CD4-positive, alpha-beta T cell treated with Interleukin-17A for 4 hours (primary cell): ENCODE measurements around the gene BMF.
"Not testable (repeated sequence)": the region's sequence is repeated elsewhere in the genome, so short reads cannot be mapped to it uniquely, and the experiment has no call there.

Experiments
- DNase-seq: peaks from one replicate; pipeline ENCODE4 v3.0.0-alpha.2; 2020; ENCODE audit warnings: mixed read lengths

Gene BMF

DNA sequence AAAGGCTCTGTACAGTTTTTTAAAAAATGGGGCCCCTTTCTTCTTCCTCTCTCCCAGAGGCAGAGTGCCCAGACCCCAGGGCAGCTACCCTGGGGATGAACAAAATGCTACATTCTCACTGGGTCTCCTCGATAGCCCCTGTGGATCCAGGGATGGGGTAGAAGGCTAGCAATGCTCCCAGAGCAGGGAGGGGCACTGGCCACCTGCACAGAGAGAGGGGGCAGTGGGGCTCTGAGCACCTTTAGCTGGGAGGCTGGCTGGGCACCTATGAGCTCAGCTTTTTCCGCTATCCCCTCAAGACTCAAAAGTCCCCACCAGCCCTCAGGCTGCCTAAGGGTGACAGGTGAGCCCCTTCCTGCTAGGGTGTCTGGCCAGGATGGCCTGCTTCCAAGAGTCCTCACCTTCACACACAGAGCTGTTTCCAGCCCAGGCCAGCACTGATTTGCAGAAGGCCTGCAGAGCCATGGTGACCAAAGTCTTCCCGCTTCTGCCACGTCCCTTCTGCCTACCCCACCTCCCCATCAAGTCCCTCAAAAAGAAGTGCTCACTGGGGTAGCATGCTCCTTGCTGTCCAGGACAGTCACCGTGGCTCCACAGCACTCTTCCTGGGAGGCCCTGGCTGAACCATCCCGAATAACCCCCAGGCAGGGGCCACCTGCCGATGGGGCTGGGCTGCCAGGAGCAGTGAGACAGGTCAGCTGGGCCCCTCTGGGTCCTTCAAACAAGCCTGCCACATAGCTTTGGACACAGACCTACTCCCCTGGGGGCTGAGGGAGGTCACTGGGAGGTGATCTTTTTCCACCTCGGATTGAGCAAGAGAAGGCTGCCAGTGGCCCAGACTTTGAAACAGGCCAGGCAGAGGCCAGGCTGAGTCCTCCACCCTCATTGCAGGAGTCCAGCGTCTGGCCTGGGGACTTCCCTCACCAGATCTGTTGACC lies 20.4 kb downstream of the BMF start:
- no peak for DNase-seq

DNA sequence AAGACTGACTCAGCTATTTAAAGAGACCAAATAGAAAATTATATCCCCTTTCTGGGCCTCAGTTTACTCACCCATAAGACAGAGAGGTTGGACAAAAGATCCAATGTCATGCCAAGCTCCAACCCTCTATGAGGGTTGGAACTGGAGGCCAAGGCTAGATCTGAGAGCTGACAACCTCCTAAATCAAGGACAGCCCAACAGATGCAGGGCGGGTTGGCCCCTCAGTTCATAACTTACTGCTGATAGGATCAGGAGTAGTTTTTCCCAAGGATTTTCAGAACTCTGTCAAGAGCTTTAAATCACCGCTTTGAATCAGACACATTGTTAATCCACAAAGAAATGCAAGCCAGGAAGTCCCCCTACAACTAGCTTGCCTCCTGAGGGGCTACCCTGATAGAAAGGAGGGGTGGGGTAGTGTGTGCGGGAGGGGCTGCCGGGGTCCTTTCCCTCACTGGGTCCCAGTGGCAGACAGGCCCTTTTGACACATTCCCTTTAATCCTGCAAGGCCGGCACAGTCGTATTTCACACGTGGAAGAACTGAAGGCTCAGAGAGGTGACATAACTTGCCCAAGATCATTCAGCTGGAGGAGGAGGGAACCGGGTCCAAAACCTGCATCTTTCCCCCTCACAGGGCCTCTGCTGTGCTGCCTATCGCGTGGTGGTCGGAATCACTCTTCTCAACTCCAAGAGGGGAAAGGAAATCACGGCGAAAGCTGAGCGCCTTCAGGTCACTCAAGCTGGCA lies 21.4 kb downstream of the BMF start:
- no peak for DNase-seq

DNA sequence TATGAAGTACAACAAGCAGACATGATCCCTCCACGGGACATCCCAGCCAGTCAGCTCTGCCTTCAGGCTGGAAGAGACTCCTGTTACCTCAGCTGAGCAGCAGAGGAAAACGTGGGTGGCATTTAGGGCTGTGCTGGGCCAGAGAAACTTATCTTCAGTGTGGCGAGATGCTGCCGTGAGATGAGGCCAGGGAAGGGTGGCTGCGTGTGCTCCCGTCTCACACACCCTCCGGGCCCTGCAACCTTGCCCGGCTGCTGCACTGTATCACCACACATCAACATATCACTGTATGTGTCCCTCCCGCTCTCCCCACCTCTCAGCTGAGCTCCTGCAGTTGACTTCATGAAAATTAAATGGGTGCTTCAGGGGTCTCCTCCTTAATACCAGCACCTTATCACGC lies 23.4 kb downstream of the BMF start:
- DNase-seq = no peak

DNA sequence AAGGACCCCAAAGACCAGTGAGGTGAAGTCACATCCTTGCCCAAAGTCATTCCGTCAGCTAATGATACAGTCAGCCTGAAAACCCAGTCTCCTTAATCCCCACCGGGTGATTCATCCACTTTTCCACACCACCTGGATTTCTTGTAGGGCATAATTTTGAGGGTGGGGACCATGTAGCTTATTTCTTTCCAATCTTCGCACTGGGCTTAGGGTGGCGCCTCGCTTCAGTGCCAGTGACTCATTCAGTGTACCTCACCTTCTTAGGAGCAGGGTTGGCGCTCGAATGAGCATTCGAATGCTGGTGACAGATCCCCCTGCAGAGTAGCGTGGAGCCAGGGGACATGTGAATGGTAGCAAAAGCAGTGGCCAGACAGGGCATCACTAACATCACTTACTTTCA lies 24.0 kb downstream of the BMF start:
- no peak for DNase-seq

DNA sequence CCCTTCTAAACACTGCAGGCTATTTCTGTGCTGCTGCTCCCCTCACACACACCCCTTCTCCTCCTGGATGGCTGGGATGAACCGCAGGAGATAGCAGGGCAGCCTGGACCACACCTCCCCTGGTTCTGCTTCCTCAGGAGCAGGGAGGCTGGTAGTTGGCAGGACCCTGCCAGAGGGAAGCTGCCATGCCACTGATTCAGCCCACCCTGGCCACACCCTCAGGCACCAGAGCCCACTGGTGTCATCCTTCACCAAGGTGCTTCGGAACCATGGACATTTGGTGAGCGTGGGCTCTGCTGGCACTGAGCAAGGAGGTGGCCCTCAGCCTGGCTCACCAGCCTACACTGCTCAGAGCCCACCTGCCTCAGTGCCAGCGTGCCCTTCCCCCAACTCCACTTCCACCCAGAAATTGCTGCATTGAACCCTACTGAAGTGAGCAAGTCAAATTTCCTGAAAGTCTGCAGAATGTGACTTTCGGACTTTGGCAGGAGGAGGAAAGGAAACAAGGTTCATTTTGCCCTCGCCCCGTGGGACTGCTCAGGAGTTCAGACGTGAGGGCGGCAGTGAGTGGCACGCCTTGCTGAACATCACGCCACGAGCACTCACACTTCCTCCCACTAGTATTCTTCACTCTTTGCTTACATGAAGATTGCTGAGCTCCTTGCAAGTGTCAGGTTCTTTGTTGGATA lies 26.3 kb downstream of the BMF start:
- DNase-seq = peak; percentile 47

DNA sequence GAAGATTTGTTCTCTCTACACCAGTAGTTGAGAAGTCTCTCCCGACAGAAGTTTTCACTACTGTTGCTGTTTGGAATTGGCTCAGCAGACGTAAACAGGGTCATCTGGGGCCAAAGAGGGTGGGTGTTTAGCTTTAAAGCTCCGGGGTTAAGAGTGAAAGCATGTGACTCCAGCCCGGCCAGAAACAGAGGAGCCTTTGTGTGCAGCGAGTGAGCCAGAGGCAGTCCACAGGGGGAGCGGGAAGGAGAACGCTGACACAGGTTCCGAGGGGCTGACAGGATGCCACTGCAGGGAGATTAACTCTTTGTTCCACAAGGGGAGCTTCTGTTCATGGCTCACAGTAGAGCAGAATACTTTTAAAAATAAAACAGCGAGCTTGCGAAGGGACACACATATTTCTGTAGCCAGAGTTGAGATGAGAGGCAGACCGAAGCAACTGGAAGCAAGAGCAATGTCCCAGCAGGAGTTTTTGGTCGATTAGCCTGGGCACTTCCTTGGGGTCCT lies 26.9 kb downstream of the BMF start:
- DNase-seq = peak; percentile 37

DNA sequence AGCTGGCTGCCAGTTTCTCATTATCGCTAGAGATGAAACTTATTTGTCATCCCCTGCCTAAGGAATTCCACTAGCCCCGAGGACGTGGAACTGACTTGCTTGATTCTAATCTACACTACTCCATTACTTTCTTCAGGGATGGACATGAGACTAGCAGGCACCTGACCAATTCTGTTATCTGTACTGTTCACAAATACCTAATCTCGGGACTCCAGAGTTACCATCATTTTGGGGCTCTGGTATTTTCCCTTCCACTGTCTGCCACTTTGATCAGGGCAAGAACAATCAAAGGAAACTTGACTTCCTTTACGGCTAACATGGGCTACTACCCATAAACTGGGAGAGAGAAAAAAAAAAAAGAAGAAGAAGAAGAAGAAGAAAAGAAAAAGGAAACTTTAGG lies 27.8 kb downstream of the BMF start:
- DNase-seq = no peak

DNA sequence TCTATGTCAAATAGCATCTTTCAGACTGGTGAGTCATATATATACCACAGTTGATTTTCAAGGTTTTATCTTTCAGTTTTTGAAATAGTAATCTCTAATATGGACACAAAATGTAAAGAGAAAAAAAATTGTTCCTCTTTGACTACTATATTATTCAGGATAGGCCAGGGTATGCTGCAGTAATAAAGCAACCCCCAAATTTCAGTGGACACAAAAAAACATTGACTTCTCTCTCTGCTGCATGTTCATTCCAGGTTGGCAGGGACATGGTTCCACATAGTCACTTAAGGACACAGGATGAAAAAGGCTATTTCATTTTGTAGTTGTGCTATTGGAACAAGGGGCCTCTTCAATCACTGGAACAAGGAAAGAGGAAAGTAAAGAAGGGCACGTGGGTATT lies 28.6 kb downstream of the BMF start:
- no peak for DNase-seq

DNA sequence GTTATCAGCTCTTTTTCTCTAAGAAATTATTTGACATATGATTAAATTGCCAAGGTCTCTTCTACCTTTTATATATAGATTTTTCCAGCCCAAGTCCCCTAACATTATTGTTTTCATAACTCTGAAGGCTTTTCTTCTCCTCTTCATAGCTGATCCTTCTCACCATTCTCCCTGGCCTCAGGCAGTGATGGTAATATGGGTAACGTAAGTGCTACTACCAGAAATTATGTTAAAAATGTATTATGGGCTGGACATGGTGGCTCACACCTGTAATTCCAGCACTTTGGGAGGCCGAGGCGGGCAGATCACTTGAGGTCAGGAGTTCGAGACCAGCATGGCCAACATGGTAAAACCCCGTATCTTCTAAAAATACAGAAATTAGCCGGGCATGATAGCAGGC lies 29.2 kb downstream of the BMF start:
- no peak for DNase-seq

DNA sequence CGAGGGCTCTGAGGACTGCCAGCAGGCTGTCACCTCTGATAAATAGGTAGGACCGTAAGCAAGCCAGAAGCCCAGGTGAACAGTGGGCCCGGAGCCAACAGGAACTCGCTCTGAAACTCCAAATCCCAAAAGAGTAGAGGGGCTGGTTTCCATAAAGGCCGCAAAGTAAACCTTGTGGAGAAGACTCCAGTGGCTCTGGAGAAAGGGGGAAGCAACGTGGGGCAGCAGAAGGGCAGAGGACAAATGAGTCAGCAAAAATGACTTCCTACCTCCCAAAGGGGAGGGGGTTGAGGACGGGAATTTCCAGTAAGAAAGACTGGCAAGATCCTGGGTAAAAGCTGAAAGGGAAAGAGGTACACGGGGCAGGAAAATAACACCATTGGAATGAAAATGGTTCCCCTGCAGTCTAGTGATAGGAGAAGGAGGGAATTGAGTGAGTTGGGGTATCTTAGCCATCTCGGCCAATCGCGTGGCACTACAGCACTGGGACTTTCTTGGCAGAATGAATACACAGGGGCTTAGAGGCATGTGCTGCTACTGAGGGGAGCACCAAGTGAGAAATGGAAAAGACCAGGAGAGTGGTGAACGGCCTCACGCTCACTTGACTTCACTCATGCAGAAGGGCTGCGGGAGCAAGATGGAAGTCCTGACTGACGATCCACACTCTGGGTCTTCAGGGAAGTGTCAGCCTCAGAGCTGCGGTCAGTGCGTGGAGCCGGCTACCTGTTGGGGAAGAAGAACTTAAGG lies 33.2 kb downstream of the BMF start:
- DNase-seq = no peak

DNA sequence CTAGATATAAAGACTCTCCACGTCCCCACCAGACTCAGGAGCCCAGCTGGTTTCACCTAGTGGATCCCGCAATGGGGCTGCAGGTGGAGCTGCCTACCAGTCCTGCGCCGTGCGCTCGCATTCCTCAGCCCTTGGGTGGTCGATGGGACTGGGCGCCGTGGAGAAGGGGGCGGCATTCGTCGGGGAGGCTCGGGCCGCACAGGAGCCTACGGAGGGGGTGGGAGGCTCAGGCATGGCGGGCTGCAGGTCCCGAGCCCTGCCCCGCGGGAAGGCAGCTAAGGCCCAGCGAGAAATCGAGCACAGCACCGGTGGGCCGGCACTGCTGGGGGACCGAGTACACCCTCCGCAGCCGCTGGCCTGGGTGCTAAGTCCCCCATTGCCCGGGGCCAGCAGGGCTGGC lies 34.0 kb downstream of the BMF start:
- not testable (repeated sequence) for DNase-seq

DNA sequence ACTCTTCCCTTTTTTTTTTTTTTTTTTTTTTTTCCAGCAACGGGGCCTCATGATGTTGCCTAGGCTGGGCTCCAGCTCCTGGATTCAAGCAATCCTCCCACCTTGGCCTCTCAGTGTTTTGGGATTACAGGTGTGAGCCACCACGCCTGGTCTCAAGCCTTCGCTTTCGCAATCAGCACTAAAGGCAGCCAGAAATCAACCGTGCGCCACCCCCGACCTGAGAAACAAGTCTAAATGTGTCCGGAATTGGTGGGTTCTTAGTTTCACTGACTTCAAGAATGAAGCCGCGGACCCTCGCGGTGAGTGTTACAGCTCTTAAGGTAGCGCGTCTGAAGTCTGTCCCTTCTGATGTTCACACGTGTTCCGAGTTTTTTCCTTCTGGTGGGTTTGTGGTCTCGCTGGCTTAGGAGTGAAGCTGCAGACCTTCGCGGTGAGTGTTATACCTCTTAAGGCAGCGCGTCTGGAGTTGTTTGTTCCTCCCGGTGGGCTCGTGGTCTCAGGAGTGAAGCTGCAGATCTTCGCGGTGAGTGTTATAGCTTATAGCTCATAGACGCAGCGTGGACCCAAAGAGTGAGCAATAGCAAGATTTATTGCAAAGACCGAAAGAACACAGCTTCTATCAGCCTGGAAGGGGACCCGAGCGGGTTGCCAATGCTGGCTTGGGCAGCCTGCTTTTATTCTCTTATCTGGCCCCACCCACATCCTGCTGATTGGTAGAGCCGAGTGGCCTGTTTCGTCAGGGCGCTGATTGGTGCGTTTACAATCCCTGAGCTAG lies 34.8 kb downstream of the BMF start:
- peak; percentile 31 for DNase-seq

DNA sequence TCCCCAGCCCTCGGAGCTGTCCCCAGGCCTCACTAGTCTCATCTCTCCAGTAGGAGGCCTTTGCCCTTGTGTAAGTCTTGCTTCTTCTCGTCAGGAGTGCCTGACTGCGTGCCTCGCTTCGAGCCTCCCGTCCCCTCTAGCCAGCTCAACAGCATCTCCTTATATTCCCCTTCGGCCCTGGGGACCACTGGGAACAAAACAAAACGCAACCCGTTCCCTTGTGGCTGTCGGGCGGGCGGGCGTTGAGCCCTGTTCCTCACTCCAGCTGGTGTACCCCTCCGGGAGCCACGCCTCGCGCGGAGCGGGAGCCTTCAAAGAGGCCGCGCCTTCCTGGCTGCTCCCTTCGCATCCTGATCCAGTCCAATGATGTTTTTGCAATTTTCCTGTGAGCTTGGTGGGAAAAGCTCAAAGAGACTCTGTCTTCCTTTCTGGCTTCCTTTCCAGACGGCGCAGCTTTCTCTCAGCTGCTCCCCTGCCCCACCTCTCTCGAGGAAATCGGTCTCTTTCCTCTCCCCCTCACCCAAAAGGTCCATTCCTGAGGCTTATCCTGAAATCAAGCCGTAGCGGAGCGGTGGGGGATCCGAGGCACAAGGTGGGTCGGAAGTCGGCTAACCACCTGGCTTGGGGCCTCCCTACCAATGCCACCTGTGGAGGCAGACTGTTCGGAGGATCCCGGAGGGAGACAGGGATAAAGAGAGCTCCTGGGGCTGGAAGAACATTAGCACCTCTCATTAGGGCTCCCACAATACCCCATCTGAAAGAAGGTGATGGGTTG lies 36.3 kb downstream of the BMF start:
- no peak for DNase-seq

DNA sequence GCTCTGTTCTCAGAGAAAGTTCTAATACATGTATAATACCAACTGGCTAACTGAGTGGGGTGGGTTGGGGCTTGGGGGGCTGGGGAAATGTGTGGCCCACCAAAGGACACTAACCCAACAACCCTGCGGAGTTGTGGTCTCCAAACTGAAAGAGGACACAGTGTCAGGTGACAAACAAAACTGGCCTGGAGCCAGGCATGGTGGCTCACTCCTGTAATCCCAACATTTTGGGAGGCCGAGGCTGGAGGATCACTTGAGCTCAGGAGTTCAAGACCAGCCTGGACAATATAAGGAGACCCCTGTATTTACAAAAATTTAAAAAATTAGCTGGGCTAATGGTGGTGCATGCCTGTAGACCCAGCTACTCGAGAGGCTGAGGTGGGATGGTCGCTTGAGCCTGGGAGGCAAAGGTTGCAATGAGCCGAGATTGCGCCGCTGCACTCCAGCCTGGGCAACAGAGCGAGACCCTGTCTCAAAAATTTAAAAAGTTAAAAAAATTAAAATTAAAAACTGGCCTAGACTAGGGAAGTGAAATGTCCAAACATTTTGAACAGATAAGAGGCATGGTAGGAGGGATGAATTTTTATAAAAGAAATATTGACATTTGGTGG lies 38.0 kb downstream of the BMF start:
- no peak for DNase-seq

DNA sequence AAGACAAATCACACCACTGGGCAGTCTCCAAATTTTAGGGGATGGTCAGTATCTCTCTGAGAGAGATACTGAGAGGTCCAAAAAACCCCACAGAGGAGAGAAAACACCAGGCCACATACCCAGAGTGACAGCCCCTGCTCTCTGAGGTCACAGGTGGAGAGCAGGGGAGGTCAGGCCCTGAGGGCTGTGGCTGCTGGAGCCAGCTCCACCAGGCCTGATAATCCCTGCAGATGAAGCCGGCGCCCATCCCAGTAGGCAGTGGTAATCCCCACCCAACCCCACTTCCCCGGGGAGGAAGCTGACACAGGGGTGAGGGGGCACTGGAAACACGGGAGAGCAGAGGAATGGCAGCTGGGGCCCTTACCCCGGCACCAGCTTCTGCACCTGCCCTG lies 38.5 kb downstream of the BMF start:
- no peak for DNase-seq

DNA sequence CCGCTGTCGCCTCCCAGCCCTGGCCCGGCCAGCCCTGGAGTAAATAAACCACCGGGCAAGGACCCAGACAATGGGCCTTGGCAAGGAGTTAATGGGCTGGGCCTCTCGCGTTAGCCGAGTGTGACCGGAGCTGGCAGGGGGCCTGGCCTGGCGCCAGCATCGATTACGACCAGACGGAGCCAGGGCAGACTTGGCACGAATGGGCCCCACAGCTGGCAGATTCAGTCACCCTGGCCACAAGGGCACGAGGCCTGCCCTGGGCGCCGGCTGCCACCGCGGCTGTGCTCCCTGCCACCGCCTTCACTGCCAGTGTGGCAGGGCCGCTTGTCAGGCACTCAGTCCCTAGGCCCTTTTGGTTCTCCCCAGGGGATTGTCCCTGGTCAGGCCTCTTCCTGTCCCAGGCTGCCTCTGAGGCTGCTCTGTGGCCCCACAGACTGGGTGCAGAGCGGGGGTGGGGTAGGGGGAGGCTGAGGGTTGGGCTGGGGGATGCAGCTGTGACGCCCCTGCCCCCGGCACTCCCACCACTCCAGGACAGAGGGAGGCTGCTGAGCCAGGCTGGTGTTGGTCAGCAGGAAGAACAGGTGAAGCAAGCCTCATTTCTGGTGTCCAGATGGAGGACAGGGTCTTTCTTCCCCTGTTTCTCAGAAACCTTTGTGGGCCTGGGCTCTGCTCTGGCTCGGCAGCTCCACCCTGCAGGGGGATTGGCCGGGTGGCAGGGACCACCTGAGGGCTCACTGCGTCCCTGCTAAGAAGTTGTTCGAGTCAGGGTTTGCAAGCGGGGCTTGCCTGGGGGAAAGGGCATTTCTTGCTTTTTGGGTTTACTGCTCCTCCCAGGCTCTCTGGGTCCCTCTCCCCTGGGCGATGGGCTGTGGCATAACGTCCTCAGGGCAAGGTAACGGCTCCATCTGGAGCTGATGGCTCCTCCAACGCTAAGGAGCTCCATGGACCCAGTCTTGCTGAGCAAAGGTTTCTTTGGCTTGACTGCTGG lies 39.2 kb downstream of the BMF start:
- DNase-seq = no peak

DNA sequence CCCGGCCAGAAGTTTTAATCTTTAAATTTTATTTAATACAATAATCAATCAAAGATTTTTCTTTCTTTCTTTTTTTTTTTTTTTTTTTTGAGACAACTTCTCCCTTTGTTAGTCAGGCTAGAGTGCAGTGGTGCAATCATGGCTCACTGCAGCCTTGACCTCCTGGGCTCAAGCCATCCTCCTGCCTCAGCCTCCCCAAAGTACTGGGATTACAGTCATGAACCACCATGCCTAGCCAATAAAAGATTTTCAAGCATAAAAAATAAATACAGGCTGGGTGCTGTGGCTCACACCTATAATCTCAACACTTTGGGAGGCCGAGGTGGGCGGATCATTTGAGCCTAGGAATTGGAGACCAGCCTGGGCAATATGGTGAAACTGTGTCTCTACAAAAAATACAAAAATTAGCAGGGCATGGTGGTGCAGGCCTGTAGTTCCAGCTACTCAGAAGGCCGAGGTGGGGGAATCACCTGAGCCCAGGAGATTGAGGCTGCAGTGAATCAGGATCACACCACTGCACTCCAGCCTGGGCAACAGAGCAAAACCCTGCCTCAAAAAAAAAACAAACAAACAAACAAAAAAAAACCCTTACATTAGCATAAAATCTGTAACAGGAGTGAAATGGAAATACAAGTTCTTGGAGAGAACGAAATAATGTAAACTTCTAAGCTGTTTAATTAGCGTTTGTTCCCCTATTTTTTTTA lies 40.6 kb downstream of the BMF start:
- no peak for DNase-seq

DNA sequence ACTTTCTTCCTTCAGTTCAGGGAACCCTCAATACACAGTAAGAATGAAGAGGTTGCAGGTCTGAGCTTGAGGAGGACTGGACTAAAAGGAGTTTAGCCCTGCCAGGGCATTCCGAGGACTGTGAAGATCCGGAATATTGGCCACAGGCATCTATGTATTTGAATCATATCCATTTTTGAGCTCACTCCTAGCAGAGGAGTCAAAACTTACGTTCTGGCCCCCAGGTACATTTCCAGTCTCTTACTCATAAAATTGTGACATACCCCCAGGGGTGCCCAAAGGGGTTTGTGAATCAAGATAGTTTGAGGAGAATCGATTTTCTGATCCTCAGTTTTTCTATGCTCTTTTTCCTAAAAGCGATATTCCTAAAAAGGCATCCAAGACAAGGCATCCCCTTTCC lies 42.1 kb downstream of the BMF start:
- DNase-seq = no peak

DNA sequence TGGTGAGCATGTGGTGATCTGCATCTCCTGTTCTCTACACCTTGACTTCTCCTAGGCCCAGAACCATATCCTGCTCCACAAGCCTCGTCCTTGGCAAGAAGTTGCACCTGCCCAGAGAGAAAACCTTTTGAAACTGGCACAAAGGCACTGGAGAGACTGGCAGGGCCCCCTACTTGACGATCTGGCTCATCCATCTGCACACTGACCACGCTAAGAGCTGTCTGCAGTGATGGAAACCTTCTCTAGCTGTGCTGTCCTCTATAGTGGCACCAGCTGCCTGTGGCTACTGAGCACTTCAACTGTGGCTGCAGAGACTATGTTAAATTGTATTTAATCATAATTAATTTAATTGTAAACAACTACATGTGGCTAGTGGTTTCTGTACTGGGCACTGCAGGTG lies 43.5 kb downstream of the BMF start:
- DNase-seq = no peak
